GM12875 (cell line): ENCODE measurements around the gene CD300LF.

ENCODE experiments used
- H3K4me3 ChIP-seq: one replicate; pipeline ENCODE4 v1.5.1; 2011; ENCODE audit warnings: low read depth, low read length, control low read depth
- CTCF ChIP-seq: IDR thresholded peaks from 2 replicates; pipeline ENCODE4 v1.5.1; 2011; ENCODE audit warnings: low read depth, mild to moderate bottlenecking, control low read depth, inconsistent platforms, low read length, moderate library complexity, borderline replicate concordance; ENCODE audit not compliant: insufficient read depth

Gene CD300LF

GRCh38 chr17:74698069-74698468, 14.7 kb downstream of the CD300LF start:
- no peak for TF ChIP-seq CTCF
- H3K4me3 ChIP-seq = no peak overlapping the region

- TF ChIP-seq CTCF = no peak
- H3K4me3 ChIP-seq = no peak overlapping the region
Observed at GRCh38 chr17:74697515-74697914, 15.2 kb downstream of the CD300LF start.

- no peak overlapping the region for H3K4me3 ChIP-seq
- TF ChIP-seq CTCF = no peak
Observed at GRCh38 chr17:74695629-74696028, 17.1 kb downstream of the CD300LF start.

- H3K4me3 ChIP-seq = no peak overlapping the region
- no peak for TF ChIP-seq CTCF
Observed at GRCh38 chr17:74694081-74694480, 18.6 kb downstream of the CD300LF start.

- no peak overlapping the region for H3K4me3 ChIP-seq
- no peak for TF ChIP-seq CTCF
Observed at GRCh38 chr17:74691151-74691550, 21.6 kb downstream of the CD300LF start.

GRCh38 chr17:74690409-74690825, 22.3 kb downstream of the CD300LF start:
- H3K4me3 ChIP-seq = no peak overlapping the region
- TF ChIP-seq CTCF = no peak

GRCh38 chr17:74687886-74688285, 24.8 kb downstream of the CD300LF start:
- no peak for TF ChIP-seq CTCF
- no peak overlapping the region for H3K4me3 ChIP-seq
